ENCODE measurements around the gene GNG2.

Gene GNG2

DNA sequence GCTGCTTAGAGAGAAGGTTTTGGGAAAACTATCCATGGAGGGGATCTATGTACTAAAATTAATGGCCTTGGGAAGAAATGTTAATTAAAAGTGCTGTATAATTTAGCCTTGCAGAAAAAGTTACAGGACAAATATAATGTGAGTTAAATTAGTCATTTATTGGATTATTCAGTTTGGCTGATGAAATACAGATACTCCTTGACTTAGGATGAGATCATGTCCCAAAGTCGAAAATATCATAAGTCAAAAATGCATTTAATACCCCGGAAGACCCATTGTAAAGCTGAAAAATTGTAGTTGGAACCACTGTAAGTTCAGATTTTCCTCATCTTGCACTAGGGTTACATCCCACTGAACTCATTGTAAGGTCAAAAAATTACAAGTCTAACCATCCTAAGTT lies 138.7 kb downstream of the GNG2 start:
- no peak for DNase-seq

DNA sequence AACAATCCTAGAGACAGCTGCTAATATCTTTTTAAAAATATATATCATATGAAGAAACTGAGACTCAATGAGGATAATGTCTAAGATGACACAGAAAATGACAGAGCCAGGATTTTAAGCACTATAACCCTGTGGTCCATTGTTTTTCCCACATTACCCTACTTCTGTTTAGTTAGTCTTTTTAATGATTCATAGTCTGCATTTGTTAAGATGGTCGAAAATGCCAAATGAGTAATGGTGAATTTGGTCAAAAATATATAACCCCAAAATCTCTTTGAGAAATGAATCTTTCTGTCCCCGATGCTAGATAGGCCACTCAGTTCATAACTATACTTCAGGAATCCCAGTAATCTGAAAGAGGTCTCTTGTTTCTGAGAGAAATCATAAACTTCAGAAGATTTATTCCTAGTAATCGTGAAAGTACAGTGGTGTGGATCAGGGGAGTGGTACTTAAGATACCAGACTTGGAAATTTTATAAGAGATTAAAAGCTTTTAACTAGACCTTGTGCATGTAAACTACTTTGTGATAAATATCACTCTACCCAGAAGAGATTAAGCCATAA lies 139.7 kb downstream of the GNG2 start:
- no peak for DNase-seq

DNA sequence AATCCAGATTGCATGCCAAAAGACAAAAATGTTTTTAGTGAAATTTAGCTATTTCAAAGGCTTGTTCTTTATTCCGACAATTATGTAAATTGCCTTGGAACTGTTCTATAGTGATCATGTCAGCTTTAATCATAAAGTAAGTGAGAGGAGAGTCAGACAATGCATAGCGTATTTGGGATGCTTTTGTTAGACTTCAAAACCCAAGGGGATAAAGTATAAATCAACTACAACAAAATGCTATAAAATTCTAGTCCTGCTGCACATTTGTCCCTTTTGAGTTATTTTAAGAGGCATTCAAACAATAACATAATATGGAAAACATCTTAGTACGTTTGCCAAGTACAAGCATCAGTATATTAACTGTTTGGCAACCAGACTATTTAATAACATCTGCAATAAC lies 140.3 kb downstream of the GNG2 start:
- no peak for DNase-seq

DNA sequence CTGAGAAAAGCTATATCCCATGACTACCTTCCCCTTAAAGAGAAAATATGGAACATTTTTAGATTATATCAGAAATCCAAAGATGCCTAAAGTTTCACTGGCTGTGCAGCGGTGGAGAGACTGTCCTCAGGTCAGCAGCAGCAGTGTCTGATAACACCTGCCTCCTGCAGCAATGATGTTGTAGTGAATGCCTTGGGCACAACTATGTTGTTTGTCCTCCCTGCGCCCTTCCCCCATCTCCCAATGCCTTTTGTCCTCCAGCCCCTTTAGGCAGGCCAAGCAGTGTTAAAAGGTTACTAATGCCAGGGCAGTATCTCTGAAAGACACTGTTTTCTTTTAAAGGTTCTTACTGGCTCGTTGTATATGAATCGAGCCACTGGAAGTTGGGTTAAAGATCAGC lies 142.1 kb downstream of the GNG2 start:
- DNase-seq = no peak

DNA sequence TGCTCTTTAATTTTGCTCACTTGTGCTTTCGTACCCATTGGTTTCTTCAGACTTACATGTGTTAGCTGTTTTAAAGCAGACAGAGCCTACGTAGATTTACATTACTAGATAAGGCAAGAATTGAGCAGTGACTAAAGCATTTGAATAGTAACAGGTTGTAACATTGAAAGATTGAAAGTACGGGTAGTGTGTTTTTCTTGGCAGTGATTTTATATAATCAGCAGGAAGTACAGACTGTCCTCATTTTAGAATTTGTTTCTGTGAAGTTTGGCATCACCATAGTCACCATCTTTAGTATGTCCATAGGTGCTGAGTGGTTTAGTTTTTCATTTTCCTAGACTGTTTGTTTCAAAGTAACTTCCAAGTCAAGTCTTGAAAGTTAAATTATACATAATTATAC lies 142.9 kb downstream of the GNG2 start:
- DNase-seq = no peak

DNA sequence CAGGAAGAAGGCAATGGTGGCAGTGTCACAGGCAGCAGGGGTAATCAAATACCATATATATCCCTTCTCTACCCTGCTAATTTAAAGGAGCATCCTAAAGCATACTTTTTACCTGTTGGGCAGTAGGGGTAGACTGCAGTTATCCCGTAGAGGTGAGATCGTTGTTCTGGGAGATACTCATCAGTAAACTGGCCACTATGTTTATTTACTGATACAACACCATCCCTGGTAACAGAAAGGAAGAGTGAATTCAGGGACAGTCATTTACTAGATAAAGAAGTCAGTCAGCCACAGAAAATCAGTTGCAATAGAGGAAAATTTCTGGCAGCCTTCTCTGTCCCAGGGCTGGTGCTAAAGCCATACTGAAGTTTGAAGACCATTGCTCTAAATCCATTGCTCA lies 145.2 kb downstream of the GNG2 start:
- DNase-seq = no peak

DNA sequence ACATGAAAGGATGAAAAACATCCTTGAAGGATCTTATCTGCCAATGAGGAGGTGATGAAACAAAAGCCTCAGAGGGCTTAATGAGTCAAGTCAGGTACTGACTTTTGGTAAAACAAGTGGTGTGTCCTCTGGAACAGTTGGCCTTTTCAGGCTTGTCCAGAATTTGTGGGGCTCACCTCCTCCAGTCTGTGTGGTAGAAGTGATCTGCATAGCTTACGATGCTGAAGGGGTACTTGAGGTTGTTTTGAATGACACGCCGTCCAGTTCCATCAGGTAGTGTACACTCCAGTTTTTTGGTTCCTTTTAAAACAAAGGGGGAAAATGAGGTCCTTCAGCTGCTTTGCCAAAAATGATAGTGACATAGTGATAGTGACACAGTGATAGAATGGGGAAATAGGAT lies 145.9 kb downstream of the GNG2 start:
- no peak for DNase-seq

DNA sequence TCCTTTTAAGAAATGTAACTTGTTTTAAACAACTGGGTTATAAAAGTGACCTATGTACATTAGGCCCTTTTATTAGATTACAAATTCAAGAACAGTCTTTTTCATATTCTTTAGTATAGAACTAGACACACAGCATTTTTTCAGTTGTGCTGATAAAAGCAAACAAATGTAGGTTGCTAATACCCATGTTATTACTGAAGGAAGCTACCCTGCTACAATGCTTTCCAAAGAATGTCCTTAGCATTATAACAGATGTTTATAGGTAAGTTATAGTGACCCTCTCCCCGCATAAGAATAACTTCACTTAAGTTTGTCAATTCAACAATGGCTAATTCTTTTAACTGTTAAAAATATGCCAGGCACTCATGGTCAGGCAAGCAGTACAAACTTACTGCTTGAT lies 146.8 kb downstream of the GNG2 start:
- no peak for DNase-seq

DNA sequence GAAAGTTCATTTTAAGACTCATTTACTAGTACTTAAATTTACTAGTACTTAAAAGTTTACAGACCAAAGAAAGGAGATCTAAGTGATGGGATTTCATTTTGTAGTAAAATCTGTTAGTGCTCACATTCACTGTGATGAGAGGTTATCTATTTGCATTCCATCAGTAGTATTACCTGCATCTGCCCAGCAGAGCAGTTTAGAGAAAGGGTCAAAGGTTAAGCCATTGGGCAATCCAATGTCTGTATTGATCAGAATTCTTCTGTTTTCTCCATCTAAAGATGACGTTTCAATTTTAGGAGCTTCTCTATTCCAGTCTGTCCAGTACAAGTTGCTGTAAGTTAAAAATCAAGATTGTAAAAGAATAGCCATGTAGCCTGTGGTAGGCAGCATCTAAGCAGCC lies 147.2 kb downstream of the GNG2 start:
- DNase-seq = no peak

DNA sequence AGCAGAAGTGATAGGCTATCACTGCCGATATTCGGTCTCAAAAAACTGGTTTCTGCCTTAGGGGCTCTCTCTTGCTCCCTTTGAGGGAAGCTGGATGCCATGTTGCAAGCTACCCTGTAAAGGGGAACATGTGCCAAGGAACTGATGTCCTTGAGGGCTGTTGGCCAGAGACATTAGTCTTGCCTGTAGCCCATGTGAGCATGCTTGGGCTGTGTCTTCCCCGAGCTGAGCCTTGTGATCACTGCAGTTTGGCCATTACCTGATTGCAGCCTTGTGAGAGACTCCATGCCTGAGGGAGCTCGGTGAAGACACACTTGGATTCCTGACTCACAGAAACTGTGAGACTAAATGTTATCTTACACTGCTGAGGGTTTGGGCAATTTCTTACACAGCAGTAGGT lies 147.7 kb downstream of the GNG2 start:
- no peak for DNase-seq

DNA sequence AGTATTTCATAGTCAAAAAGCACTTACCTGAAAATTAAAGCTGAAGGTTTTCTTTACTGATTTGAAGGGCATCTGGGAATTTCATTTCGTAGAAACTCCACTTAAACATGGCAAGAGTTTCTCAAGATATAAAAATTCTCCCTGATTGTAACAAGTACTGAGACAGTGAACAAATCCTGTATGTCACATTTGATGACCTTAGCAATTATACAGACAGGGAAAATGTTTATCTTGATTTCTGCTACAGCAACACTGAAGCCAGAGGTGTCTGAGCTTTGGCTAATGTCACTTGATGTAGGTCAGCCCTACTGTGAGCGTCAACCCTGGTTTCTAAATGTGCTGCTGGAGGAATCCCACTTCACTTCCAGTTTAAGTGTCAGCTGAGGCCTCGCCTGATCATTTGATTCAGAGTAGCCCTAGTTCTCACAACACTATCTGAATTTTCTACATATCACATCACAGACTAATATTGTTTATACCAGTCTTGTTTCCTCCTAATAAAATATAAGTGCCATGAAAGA lies 149.8 kb downstream of the GNG2 start:
- DNase-seq = no peak

DNA sequence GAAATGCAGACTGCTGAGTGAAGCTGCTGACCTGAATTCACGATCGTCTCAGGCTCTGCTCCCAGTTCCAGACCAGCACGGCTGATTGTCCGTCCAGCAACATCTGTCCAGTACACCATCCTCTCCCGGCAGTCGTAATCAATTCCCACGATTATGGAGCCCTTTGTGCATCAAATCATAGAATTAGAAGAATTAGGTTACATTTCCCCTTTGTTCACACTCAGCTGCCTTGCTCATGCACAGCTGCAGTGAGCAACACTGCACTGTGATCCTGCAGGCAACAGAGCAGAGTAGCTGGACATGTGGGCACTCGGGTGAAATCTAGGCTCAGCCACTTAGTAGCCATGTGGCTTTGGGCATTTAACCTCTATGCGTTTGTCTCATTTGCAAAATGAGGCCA lies 151.1 kb downstream of the GNG2 start:
- DNase-seq = no peak

DNA sequence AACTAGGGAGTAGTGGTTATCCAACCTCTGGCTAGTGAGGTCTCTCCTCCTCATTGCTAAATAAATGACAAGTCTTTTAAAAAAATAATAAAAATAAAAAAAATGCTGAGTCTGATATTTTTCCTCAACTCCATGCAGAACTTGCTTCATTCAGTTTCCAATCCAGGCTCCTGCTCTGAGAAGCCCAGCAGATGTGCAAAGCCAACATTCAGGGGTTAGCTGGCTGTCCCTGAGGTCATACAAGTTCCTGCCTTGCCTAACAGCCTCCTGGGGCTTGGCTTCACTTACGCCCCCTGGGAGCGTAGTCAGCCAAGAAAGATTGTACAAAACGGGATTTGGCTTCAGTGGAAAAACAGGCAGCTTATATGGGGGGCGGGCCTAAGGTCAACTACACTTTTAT lies 152.2 kb downstream of the GNG2 start:
- no peak for DNase-seq

DNA sequence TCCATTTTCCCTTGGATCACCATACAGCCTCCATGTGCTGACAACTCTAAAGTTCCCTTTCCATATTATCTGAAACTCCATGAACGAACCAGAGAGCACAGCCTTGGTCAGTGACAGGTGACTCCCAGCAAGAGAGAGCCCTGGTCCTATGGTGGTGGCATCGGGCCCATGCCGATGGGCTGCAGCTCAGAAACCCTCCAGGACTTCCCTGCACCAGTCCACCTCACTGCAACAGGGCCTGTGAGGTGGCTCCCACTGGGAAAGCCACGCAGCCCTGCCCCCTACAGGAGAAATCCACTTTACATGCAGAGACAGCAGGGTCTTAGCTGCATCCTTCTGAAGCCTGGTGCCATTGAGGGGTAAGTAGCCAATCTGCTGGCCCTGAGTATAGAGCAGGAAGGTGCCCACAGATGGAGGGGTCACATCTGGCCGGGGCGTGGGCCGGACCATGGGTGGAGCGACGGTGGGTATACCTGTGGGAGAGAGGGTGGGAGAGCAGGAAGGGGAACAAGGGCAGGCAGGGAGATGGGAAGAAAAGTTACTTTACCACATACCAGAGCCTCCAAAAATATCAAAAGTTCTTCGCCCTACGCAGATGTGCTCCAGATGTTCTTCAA lies 153.7 kb downstream of the GNG2 start:
- DNase-seq = no peak

DNA sequence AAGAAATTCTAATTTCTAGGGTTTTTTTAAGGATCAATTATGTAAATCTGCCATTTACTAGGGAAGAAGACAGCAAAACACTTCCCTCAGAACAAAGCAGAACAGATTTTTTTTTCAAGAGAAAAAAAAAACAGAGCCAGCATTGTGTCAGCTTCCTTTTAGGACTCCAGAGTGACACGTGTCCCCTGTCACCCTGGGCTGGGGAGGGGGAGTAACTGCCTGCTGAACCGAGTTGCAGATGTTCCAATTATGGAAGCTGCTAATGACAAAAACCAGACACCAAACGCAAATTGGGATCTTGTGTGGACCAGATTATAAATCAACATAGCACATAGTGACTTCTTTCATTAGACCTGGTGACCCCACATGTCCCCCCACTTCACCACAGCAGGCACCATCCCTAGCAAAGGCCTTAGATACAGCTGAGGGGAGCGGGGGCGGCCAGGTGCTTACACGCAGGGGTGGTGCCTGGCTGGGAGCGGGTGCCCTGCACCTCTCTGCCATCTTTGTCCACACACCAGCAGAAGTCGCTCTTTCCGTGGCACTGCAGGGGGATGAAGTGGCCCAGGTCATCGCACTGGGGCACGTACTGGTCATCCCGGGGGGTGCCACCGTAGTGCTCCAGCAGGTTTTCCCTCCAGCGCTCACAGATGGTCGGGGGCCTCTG lies 154.3 kb downstream of the GNG2 start:
- DNase-seq = no peak

DNA sequence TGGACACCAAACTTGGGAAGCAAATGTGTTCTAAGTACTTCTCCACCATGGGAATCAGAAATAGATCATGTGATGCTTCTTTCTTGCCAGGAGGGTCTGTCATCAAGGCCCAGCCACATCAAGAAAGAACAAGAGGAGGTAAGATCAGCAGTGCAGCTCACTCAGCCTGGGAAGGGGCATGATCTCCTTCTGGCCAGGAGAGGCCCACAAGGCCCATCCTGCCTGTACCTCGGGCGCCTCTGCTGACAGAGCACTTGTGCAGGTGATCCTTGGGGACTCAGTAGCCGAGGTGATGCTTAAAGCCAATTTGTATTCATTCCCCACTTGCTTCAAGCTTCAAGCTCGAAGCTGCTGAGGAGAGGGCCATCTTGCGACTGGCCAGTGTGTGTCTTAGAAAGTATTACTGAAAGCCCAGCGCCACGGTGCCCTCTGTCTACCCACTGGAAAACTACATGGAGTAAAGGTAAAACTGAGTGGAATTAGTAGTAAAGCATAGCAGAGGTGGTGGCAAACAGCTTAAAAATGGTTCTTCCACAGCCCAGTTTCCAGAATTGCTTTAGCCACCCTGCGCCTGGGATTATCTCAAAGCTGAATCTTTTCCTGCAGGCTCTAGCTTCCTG lies 155.1 kb downstream of the GNG2 start:
- no peak for DNase-seq

DNA sequence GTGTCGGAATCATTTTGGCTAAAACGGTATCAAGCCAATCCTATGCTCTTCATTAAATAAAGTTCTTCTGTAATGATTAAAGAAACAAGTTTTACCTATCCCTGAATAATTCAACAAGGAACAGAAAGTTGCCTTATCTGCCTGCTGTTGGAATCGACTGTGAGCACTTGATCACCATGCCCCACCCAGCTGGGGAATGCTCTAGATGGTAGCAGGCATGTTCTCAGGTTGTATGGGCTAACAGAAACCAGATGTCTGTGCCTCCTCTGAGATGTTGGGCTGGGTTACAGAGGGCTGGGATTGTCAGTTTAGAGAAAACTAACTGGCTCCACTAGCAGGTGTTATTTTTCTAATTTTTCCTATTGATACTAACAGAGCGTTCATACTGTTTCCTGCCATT lies 157.8 kb downstream of the GNG2 start:
- DNase-seq = no peak

DNA sequence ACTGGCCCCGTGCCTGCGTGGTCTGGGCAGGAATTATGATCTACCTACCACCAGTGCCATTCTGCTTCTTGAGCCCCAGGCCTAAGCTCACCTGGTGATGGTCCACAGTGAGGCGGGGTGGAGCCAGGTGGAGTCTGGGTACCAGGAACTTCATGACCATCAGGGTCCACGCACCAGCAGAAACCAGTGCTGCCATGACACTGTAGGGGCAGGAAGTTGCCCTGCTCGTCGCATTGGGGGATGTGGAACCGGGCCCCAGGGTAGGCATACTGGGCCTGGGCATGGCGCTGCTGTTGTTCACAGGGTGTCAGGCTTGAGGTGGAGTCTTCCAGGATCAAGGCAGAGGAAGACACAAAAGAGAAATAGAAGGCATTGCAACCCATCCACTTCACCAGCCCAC lies 158.6 kb downstream of the GNG2 start:
- no peak for DNase-seq

All from activated CD4-positive, CD25-positive, alpha-beta regulatory T cell (primary cell).